Ascending aorta (tissue), 2 donors: ENCODE measurements around the gene REL. TPM values are rescaled to one million over a fixed set of nuclear protein-coding genes. Genes with fewer than 3 reads are reported as not detected.
"Not testable (repeated sequence)": the region's sequence is repeated elsewhere in the genome, so short reads cannot be mapped to it uniquely, and the experiment has no call there.

Experiments used
- DNase-seq, 2 donors: peaks; one replicate each; pipeline ENCODE4 v3.0.0-alpha.2; 2019; ENCODE audit warnings: low spot score in 2 of 2
- H3K27ac ChIP-seq, 2 donors: fragments of 200-600 bp; sonication (generic); one replicate each; pipeline ENCODE4 v1.5.1; 2016 to 2017; ENCODE audit warnings: mild to moderate bottlenecking in 1 of 2
- H3K27me3 ChIP-seq: fragments of 200-600 bp; sonication (generic); one replicate; pipeline ENCODE4 v1.5.1; 2017
- H3K36me3 ChIP-seq, 2 donors: fragments of 200-600 bp; sonication (generic); one replicate each; pipeline ENCODE4 v1.5.1; 2016
- H3K4me1 ChIP-seq, 2 donors: fragments of 200-600 bp; sonication (generic); one replicate each; pipeline ENCODE4 v1.5.1; 2016 to 2017; ENCODE audit warnings: mild to moderate bottlenecking in 1 of 2
- H3K4me3 ChIP-seq, 2 donors: fragments of 200-600 bp; sonication (generic); one replicate each; pipeline ENCODE4 v1.5.1; 2016 to 2017; ENCODE audit warnings: mild to moderate bottlenecking in 1 of 2
- H3K9me3 ChIP-seq, 2 donors: fragments of 200-600 bp; sonication (generic); one replicate each; pipeline ENCODE4 v1.5.1; 2016
- CTCF ChIP-seq, 3 experiments: fragments of 200-600 bp in 2 of 3; fragments of 450-650 bp in 1 of 3; sonication (generic) in 2 of 3; IDR thresholded peaks; one replicate each; pipeline ENCODE4 v1.5.1; 2016 to 2019; ENCODE audit warnings: antibody characterized with exemption in 3 of 3, mild to moderate bottlenecking in 1 of 3, moderate library complexity in 1 of 3
- intact Hi-C: fragments of 100-400 bp; cut with DNase I; formaldehyde crosslinking; loops from one replicate; pipeline ENCODE4 v1.15.1; 2023
- total RNA-seq: library from RNA; depleted of rRNA; stranded (reverse); fragments of >200 nt; gene quantifications from one replicate; pipeline ENCODE4 v1.1.0, GENCODE V29; 2016

The REL gene
- total RNA-seq, 1 donor from 2014 or later = 5.3 TPM

- intact Hi-C loops = no loop called here
- H3K27me3 ChIP-seq = no peaks in the 10 kb centered on the region
- H3K27ac ChIP-seq = no peak overlapping the region
- H3K4me1 ChIP-seq = no peaks in the 10 kb centered on the region
- H3K9me3 ChIP-seq = no peaks in the 10 kb centered on the region
- no peak for DNase-seq
- H3K4me3 ChIP-seq = no peak overlapping the region
- peaks cover 21 to 39% of the 10 kb centered on the region in 2 donors for H3K36me3 ChIP-seq
- no peak for TF ChIP-seq CTCF (IDR thresholded peaks at IDR 0.05)
Observed at GRCh38 chr2:60925994-60926740, 44.8 kb downstream of the REL start.

DNA sequence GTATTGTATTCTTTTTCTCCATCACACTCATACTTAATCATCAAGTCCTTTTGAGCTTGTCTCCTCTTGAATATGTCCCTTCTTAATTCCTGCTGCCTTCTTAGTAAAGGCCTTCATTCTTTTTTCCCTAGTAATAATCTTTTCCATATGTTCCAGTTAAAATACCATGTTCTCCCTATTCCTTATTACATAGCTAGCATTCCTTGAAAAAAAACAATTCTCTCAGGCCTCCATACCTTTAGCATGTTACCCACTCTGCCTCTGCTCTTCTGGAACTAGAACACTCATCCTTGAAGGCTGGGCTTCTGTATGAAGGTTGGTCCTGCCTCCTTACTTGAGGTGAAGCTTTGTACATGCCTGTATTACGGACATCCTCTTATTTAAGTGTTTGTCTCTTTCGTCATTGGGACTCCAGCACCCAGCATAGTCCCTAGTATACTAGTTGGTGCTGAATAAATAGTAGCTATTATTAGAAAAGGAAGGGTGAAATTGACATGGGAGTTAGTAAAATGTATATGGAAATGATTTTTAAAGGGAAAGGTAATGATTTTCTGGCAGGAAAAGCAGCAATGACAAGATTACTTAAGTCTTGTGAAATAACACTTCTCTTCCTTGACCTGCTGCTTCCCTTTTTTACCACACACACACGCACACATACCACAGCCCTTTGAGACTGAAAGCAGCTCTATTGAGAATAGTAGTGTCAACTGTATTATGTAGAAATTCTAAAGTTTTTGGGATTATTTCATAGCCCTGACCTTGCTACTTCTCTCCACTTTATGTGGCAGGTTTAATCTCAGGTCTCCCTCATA lies 45.6 kb downstream of the REL start:
- intact Hi-C loops = no loop called here
- TF ChIP-seq CTCF (IDR thresholded peaks at IDR 0.05) = no peak
- no peak for DNase-seq
- no peaks in the 10 kb centered on the region for H3K9me3 ChIP-seq
- no peaks in the 10 kb centered on the region for H3K27me3 ChIP-seq
- H3K4me1 ChIP-seq = no peaks in the 10 kb centered on the region
- no peak overlapping the region for H3K27ac ChIP-seq
- no peak overlapping the region for H3K4me3 ChIP-seq
- peaks cover 17 to 37% of the 10 kb centered on the region in 2 donors for H3K36me3 ChIP-seq

DNA sequence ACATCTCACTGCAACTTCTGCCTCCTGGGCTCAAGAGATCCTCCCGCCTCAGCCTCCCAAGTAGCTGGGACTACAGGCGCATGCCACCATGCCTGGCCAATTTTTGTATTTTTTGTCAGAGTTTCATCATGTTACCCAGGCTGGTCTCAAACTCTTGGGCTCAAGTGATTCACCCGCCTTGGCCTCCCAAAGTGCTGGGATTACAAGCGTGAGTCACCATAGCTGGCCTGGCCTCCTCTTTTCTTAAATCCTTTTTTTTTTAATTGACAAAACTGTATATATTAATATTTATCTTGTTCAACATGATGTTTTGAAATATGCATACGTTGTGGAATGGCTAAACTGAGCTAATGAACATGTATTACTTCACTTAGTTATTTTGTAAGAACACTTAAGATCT lies 50.7 kb downstream of the REL start:
- intact Hi-C loops, H3K9me3 ChIP-seq, H3K27ac ChIP-seq, H3K4me1 ChIP-seq, H3K27me3 ChIP-seq, H3K4me3 ChIP-seq, DNase-seq: not testable (repeated sequence)
- H3K36me3 ChIP-seq = peaks cover 3 to 15% of the 10 kb centered on the region in 2 donors

DNA sequence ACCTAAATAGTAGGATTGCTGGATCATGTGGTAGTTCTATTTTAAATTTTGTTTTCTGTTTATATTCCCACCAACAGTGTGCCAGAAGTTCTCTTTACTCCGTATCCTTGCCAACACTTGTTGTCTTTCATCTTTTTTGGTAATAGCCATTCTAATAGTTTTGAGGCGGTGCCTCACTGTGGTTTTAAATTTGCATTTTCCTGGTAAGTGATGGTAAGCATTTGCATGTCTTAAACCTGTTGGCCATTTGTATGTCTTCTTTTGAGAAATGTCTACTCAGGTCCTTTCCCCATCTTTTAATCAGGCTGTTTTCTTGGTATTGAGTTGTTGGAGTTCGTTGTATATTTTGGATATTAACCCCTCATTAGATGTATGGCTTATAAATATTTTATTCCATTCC lies 51.6 kb downstream of the REL start:
- H3K4me3 ChIP-seq = no peak overlapping the region
- no peaks in the 10 kb centered on the region for H3K27me3 ChIP-seq
- intact Hi-C loops = no loop called here
- H3K4me1 ChIP-seq = no peaks in the 10 kb centered on the region
- H3K27ac ChIP-seq = no peak overlapping the region
- H3K36me3 ChIP-seq = peaks cover 0 to 6% of the 10 kb centered on the region in 2 donors
- no peak for TF ChIP-seq CTCF (IDR thresholded peaks at IDR 0.05)
- no peak for DNase-seq
- H3K9me3 ChIP-seq = no peaks in the 10 kb centered on the region

- intact Hi-C loops = no loop called here
- no peak for DNase-seq
- no peaks in the 10 kb centered on the region for H3K27me3 ChIP-seq
- no peaks in the 10 kb centered on the region for H3K4me1 ChIP-seq
- no peak for TF ChIP-seq CTCF (IDR thresholded peaks at IDR 0.05)
- no peaks in the 10 kb centered on the region for H3K9me3 ChIP-seq
- no peak overlapping the region for H3K27ac ChIP-seq
- peaks cover 0 to 10% of the 10 kb centered on the region in 2 donors for H3K36me3 ChIP-seq
- H3K4me3 ChIP-seq = no peak overlapping the region
Observed at GRCh38 chr2:60934165-60934722, 52.9 kb downstream of the REL start.

- no peaks in the 10 kb centered on the region for H3K9me3 ChIP-seq
- no peaks in the 10 kb centered on the region for H3K4me1 ChIP-seq
- no peak overlapping the region for H3K4me3 ChIP-seq
- H3K27ac ChIP-seq = no peak overlapping the region
- DNase-seq = no peak
- TF ChIP-seq CTCF (IDR thresholded peaks at IDR 0.05) = no peak
- H3K36me3 ChIP-seq = peaks cover 0 to 9% of the 10 kb centered on the region in 2 donors
- H3K27me3 ChIP-seq = no peaks in the 10 kb centered on the region
- intact Hi-C loops = no loop called here
Observed at GRCh38 chr2:60936757-60937156, 55.4 kb downstream of the REL start.
